Endothelial cell of umbilical vein (primary cell): ENCODE data around the gene SHOC2. TPM values are rescaled to one million over a fixed set of nuclear protein-coding genes. Genes with fewer than 3 reads are reported as not detected.
A peak's percentile ranks its signal among the peaks of the same experiment; 100 is the strongest.

Experiments used
- BruUV-seq: library from RNA; stranded (reverse); fragments of 400-500 nt; replicated peaks from 2 replicates; lab custom pipeline; 2021; lab: Mats Ljungman, UMichigan
- CTCF ChIA-PET: fragments of 300-600, 350-600 bp; sonication (Branson Sonifier 250); formaldehyde crosslinking; loops from one replicate; lab custom pipeline; 2021; ENCODE audit warnings: antibody characterized with exemption, inconsistent platforms; lab: Charles Lee
- POLR2A ChIA-PET: fragments of 300-600, 350-600 bp; sonication (Branson Sonifier 250); formaldehyde crosslinking; loops from one replicate; lab custom pipeline; 2021; ENCODE audit warnings: antibody characterized with exemption, inconsistent platforms; lab: Charles Lee
- DNase-seq: peaks from one replicate; pipeline ENCODE4 v3.0.0-alpha.2; 2011; ENCODE audit warnings: low read depth, low spot score
- FAIRE-seq: peaks from 2 replicates; lab custom pipeline; 2011; peaks lifted over from hg19 to GRCh38; lab: Jason Lieb, UNC
- H2AFZ ChIP-seq: 2 replicates; pipeline ENCODE4 v1.6.0; 2012; ENCODE audit warnings: low read depth, low read length, control low read depth, inconsistent platforms
- H3K27ac ChIP-seq: 2 replicates; pipeline ENCODE4 v1.5.1; 2011; ENCODE audit warnings: low read depth, mild to moderate bottlenecking, control low read depth, low read length, moderate library complexity; ENCODE audit not compliant: insufficient read depth
- H3K27me3 ChIP-seq, 2 experiments: 2 replicates each; pipeline versions ENCODE4 v1.6.0 to v1.6.1; 2011; ENCODE audit warnings: low read length in 2 of 2, mixed read lengths in 1 of 2; ENCODE audit not compliant: control insufficient read depth in 2 of 2, insufficient read depth in 2 of 2
- H3K36me3 ChIP-seq, 2 experiments: 2 replicates in 1 of 2; 3 replicates in 1 of 2; pipeline ENCODE4 v1.5.1; 2011; ENCODE audit warnings: low read length in 2 of 2, mild to moderate bottlenecking in 1 of 2, moderate library complexity in 1 of 2; ENCODE audit not compliant: control insufficient read depth in 2 of 2, insufficient read depth in 2 of 2; ENCODE audit errors: extremely low read depth in 1 of 2
- H3K4me1 ChIP-seq: 3 replicates; pipeline ENCODE4 v1.5.1; 2011; ENCODE audit warnings: mild to moderate bottlenecking, low read length; ENCODE audit not compliant: control insufficient read depth, insufficient read depth; ENCODE audit errors: extremely low read depth
- H3K4me2 ChIP-seq: 2 replicates; pipeline ENCODE4 v1.6.1; 2011; ENCODE audit warnings: low read length, control low read depth, mixed read lengths; ENCODE audit not compliant: insufficient read depth
- H3K4me3 ChIP-seq, 3 experiments: fragments of 200-600 bp in 1 of 3; sonication (generic), shearing (Covaris generic) in 1 of 3; replicated peaks in 1 of 3; 2 replicates each; pipeline ENCODE4 v1.5.1; 2011 to 2016; ENCODE audit warnings: control low read depth in 3 of 3, low read length in 3 of 3, mild to moderate bottlenecking in 2 of 3, inconsistent platforms in 1 of 3, low read depth in 1 of 3, moderate library complexity in 1 of 3; ENCODE audit not compliant: insufficient read depth in 1 of 3
- H3K79me2 ChIP-seq: 2 replicates; pipeline ENCODE4 v1.6.0; 2012; ENCODE audit warnings: low read length, inconsistent platforms; ENCODE audit not compliant: control insufficient read depth, insufficient read depth
- H3K9ac ChIP-seq: replicated peaks from 2 replicates; pipeline ENCODE3; 2011; ENCODE audit warnings: low read length, control low read depth; ENCODE audit not compliant: insufficient read depth; ENCODE audit errors: extremely low read depth
- H3K9me1 ChIP-seq: replicated peaks from 3 replicates; pipeline ENCODE4 v1.6.0; 2011; ENCODE audit warnings: mild to moderate bottlenecking, low read length; ENCODE audit not compliant: control insufficient read depth, insufficient read depth; ENCODE audit errors: extremely low read depth
- H3K9me3 ChIP-seq: replicated peaks from 2 replicates; pipeline ENCODE4 v1.5.1; 2012; ENCODE audit warnings: low read length, inconsistent platforms; ENCODE audit not compliant: control insufficient read depth, insufficient read depth
- H4K20me1 ChIP-seq: replicated peaks from 2 replicates; pipeline ENCODE3; 2011; ENCODE audit warnings: mild to moderate bottlenecking, low read length; ENCODE audit not compliant: control insufficient read depth, insufficient read depth; ENCODE audit errors: extremely low read depth
- EZH2 ChIP-seq: IDR thresholded peaks from 2 replicates; pipeline ENCODE4 v1.6.1; 2012; ENCODE audit warnings: borderline replicate concordance, low read depth, mild to moderate bottlenecking, moderate library complexity, low read length, inconsistent platforms; ENCODE audit not compliant: severe bottlenecking
- FOS ChIP-seq: IDR thresholded peaks from 2 replicates; pipeline ENCODE4 v1.6.1; 2011; ENCODE audit warnings: mild to moderate bottlenecking, low read length, moderate library complexity, borderline replicate concordance; ENCODE audit not compliant: insufficient read depth
- MAX ChIP-seq: IDR thresholded peaks from 2 replicates; pipeline ENCODE4 v1.6.1; 2011; ENCODE audit not compliant: insufficient read depth, insufficient read length
- MYC ChIP-seq: IDR thresholded peaks from one replicate; pipeline ENCODE4 v1.6.1; 2011; ENCODE audit warnings: mild to moderate bottlenecking, low read depth, low read length
- POLR2A ChIP-seq: IDR thresholded peaks from 2 replicates; pipeline ENCODE4 v1.6.1; 2012; ENCODE audit warnings: low read depth, mild to moderate bottlenecking, control low read depth, low read length
- POLR2AphosphoS5 ChIP-seq: IDR thresholded peaks from 2 replicates; pipeline ENCODE4 v1.6.1; 2012; ENCODE audit warnings: low read depth, mild to moderate bottlenecking, control low read depth, low read length, moderate library complexity; ENCODE audit not compliant: insufficient read depth
- dilution Hi-C: fragments of 300-500 bp; cut with MboI; formaldehyde crosslinking; loops from one replicate; pipeline ENCODE4 v1.15.0; 2019; ENCODE audit warnings: low sequenced_read_pairs; ENCODE audit not compliant: extremely low pct_ligation_motif_present
- intact Hi-C: fragments of 100-400 bp; cut with micrococcal nuclease; formaldehyde crosslinking; loops from one replicate; pipeline ENCODE4 v1.10.0; 2022
- polyA plus RNA-seq, 4 experiments: library from polyadenylated mRNA; depleted of rRNA in 3 of 4; stranded (reverse) in 3 of 4; unstranded in 1 of 4; fragments of >200 nt; gene quantifications; 2 replicates each; pipeline versions ENCODE4 v1.2.1 to v1.2.3, GENCODE V29; 2011 to 2012; ENCODE audit warnings: missing spikeins in 1 of 4
- total RNA-seq: library from RNA; stranded (reverse); gene quantifications from 2 replicates; pipeline ENCODE4 v1.2.3, GENCODE V29; 2021

SHOC2 gene
- total and polyA plus RNA-seq, 2 donors (not counting 3 experiments of a cell fraction or from before 2014, with no cell fraction given), result 13.0 to 37.1 TPM

GRCh38 chr10:110916554-110917346 is 2.7 kb upstream of the SHOC2 start:
- Histone ChIP-seq H3K9me3 (no peaks in the 10 kb centered on the region), H3K4me2 (no peak overlapping the region), H3K9ac (no peak overlapping the region), H4K20me1 (no peaks in the 10 kb centered on the region), H3K27me3 (no peaks in the 10 kb centered on the region), H3K79me2 (peaks cover 13% of the 10 kb centered on the region), H3K4me3 (no peak overlapping the region), H3K4me1 (peaks cover 17% of the 10 kb centered on the region), H3K36me3 (no peaks in the 10 kb centered on the region), H3K9me1 (no peaks in the 10 kb centered on the region), H3K27ac (no peak overlapping the region), H2AFZ (no peak overlapping the region)
- CTCF ChIA-PET, result no interaction called here
- no peak for FAIRE-seq
- BruUV-seq, result no TSS peak
- TF ChIP-seq MYC, result no peak
- TF ChIP-seq POLR2A, result no peak
- no peak for TF ChIP-seq MAX
- TF ChIP-seq POLR2AphosphoS5, result no peak
- TF ChIP-seq EZH2, result no peak
- TF ChIP-seq FOS, result no peak
- DNase-seq, result peak; percentile 12
- dilution Hi-C loops, result no loop called here
- intact Hi-C loops, result loop anchor here (5.0 kb wide), 2 partner anchors 414 to 519 kb away; no protein-coding TSS in a partner anchor
- POLR2A ChIA-PET, result interaction anchor here (0.6 to 0.7 kb wide), 2 partner anchors 245 to 612 kb away, joined by 5 to 10 read pairs; no protein-coding TSS in a partner anchor
